Measurements from ENCODE around the gene MRTFB.
"Not testable (repeated sequence)": the region's sequence is repeated elsewhere in the genome, so short reads cannot be mapped to it uniquely, and the experiment has no call there.

MRTFB gene

GRCh38 chr16:14132696-14133048 lies 61.6 kb downstream of the MRTFB start:
- DNase-seq (ENCODE audit: low read depth in 3 of 3) = no peak

GRCh38 chr16:14133907-14134306 lies 62.8 kb downstream of the MRTFB start:
- DNase-seq (ENCODE audit: low read depth in 3 of 3) = no peak

- no peak for DNase-seq (ENCODE audit: low read depth in 3 of 3)
Observed at GRCh38 chr16:14135704-14136103, 64.6 kb downstream of the MRTFB start.

- no peak for DNase-seq (ENCODE audit: low read depth in 3 of 3)
Observed at GRCh38 chr16:14139872-14140271, 68.8 kb downstream of the MRTFB start.

GRCh38 chr16:14140923-14141322 lies 69.8 kb downstream of the MRTFB start:
- no peak for DNase-seq (ENCODE audit: low read depth in 3 of 3)

GRCh38 chr16:14146445-14146844 lies 75.3 kb downstream of the MRTFB start:
- DNase-seq (ENCODE audit: low read depth in 3 of 3) = no peak

GRCh38 chr16:14148016-14148415 lies 76.9 kb downstream of the MRTFB start:
- no peak for DNase-seq (ENCODE audit: low read depth in 3 of 3)

- no peak for DNase-seq (ENCODE audit: low read depth in 3 of 3)
Observed at GRCh38 chr16:14148569-14148968, 77.5 kb downstream of the MRTFB start.

- DNase-seq (ENCODE audit: low read depth in 3 of 3) = no peak
Observed at GRCh38 chr16:14150796-14151195, 79.7 kb downstream of the MRTFB start.

GRCh38 chr16:14151256-14152030 lies 80.3 kb downstream of the MRTFB start:
- no peak for DNase-seq (ENCODE audit: low read depth in 3 of 3)

- no peak for DNase-seq (ENCODE audit: low read depth in 3 of 3)
Observed at GRCh38 chr16:14155572-14156190, 84.6 kb downstream of the MRTFB start.

- DNase-seq (ENCODE audit: low read depth in 3 of 3) = no peak
Observed at GRCh38 chr16:14164916-14165662, 94.0 kb downstream of the MRTFB start.

- no peak for DNase-seq (ENCODE audit: low read depth in 3 of 3)
Observed at GRCh38 chr16:14168146-14168545, 97.0 kb downstream of the MRTFB start.

- no peak for DNase-seq (ENCODE audit: low read depth in 3 of 3)
Observed at GRCh38 chr16:14172200-14172809, 101.2 kb downstream of the MRTFB start.

GRCh38 chr16:14175086-14175485 lies 104.0 kb downstream of the MRTFB start:
- DNase-seq (ENCODE audit: low read depth in 3 of 3) = no peak

- DNase-seq (ENCODE audit: low read depth in 3 of 3) = no peak
Observed at GRCh38 chr16:14177704-14178103, 106.6 kb downstream of the MRTFB start.

- DNase-seq (ENCODE audit: low read depth in 3 of 3) = no peak
Observed at GRCh38 chr16:14179116-14179515, 108.0 kb downstream of the MRTFB start.

- DNase-seq (ENCODE audit: low read depth in 3 of 3) = no peak
Observed at GRCh38 chr16:14180481-14180944, 109.4 kb downstream of the MRTFB start.

GRCh38 chr16:14181371-14182050 lies 110.4 kb downstream of the MRTFB start:
- no peak for DNase-seq (ENCODE audit: low read depth in 3 of 3)

- DNase-seq (ENCODE audit: low read depth in 3 of 3) = no peak
Observed at GRCh38 chr16:14182999-14183398, 111.9 kb downstream of the MRTFB start.

- not testable (repeated sequence) for DNase-seq (ENCODE audit: low read depth in 3 of 3)
Observed at GRCh38 chr16:14183962-14184361, 112.8 kb downstream of the MRTFB start.
